ENCODE measurements around the gene KRT8.

The KRT8 gene

GRCh38 chr12:52925717-52926595, 21.1 kb upstream of the KRT8 start:
- DNase-seq, result no peak

- DNase-seq, result no peak
Observed at GRCh38 chr12:52924764-52925716, 20.2 kb upstream of the KRT8 start.

GRCh38 chr12:52921488-52922165, 16.8 kb upstream of the KRT8 start:
- DNase-seq, result no peak

- DNase-seq, result no peak
Observed at GRCh38 chr12:52920937-52921336, 16.1 kb upstream of the KRT8 start.

GRCh38 chr12:52918784-52919183, 13.9 kb upstream of the KRT8 start:
- DNase-seq, result no peak

- DNase-seq, result no peak
Observed at GRCh38 chr12:52918351-52918750, 13.5 kb upstream of the KRT8 start.

GRCh38 chr12:52917800-52918199, 12.9 kb upstream of the KRT8 start:
- DNase-seq, result no peak

- no peak for DNase-seq
Observed at GRCh38 chr12:52916216-52916615, 11.3 kb upstream of the KRT8 start.

GRCh38 chr12:52915637-52916036, 10.8 kb upstream of the KRT8 start:
- DNase-seq, result no peak

- DNase-seq, result no peak
Observed at GRCh38 chr12:52914576-52915121, 9.8 kb upstream of the KRT8 start.

- no peak for DNase-seq
Observed at GRCh38 chr12:52913431-52913821, 8.6 kb upstream of the KRT8 start.

GRCh38 chr12:52912711-52913430, 8.0 kb upstream of the KRT8 start:
- DNase-seq, result no peak

- no peak for DNase-seq
Observed at GRCh38 chr12:52910248-52910883, 5.5 kb upstream of the KRT8 start.

- no peak for DNase-seq
Observed at GRCh38 chr12:52909796-52910195, 4.9 kb upstream of the KRT8 start.

- DNase-seq, result no peak
Observed at GRCh38 chr12:52909331-52909730, 4.5 kb upstream of the KRT8 start.

- DNase-seq, result no peak
Observed at GRCh38 chr12:52907092-52907810, 2.4 kb upstream of the KRT8 start.

- DNase-seq, result no peak
Observed at GRCh38 chr12:52906191-52906601, 1.3 kb upstream of the KRT8 start.

- peak; percentile 44 to 52 for DNase-seq
Observed at GRCh38 chr12:52903855-52904508, 894 bp downstream of the KRT8 start.

- DNase-seq, result peak; percentile 75 to 79
Observed at GRCh38 chr12:52903285-52903854, 1.5 kb downstream of the KRT8 start.

All from NCI-H1930 (cell line).